CD1c-positive myeloid dendritic cell (primary cell): Measurements from ENCODE around the gene PEX14.
"Not testable (repeated sequence)": the region's sequence is repeated elsewhere in the genome, so short reads cannot be mapped to it uniquely, and the experiment has no call there.

Source experiments
- DNase-seq: peaks from one replicate; pipeline ENCODE4 v3.0.0-alpha.2; 2016; ENCODE audit errors: extremely low spot score

The PEX14 gene

GRCh38 chr1:10450156-10450814 lies 24.5 kb upstream of the PEX14 start:
- DNase-seq: no peak

- DNase-seq: no peak
Measured at GRCh38 chr1:10450836-10451235, 23.9 kb upstream of the PEX14 start.

GRCh38 chr1:10451287-10451686 lies 23.5 kb upstream of the PEX14 start:
- no peak for DNase-seq

- no peak for DNase-seq
Measured at GRCh38 chr1:10456048-10456447, 18.7 kb upstream of the PEX14 start.

- no peak for DNase-seq
Measured at GRCh38 chr1:10456661-10457060, 18.1 kb upstream of the PEX14 start.

GRCh38 chr1:10457462-10457861 lies 17.3 kb upstream of the PEX14 start:
- not testable (repeated sequence) for DNase-seq

GRCh38 chr1:10457875-10458274 lies 16.9 kb upstream of the PEX14 start:
- DNase-seq: no peak

- DNase-seq: no peak
Measured at GRCh38 chr1:10459184-10459583, 15.6 kb upstream of the PEX14 start.

GRCh38 chr1:10467078-10467477 lies 7.7 kb upstream of the PEX14 start:
- no peak for DNase-seq

- no peak for DNase-seq
Measured at GRCh38 chr1:10470043-10470442, 4.7 kb upstream of the PEX14 start.

- DNase-seq: no peak
Measured at GRCh38 chr1:10471411-10472219, 3.1 kb upstream of the PEX14 start.

- DNase-seq: peak; percentile 97
Measured at GRCh38 chr1:10472220-10473144, 2.3 kb upstream of the PEX14 start, which contains the start of gene DFFA. Gene DFFA, minus strand, starts transcription at chr1:10472529. Its CDS starts 71 bp downstream, at chr1:10472458.

GRCh38 chr1:10473145-10473765 lies 1.5 kb upstream of the PEX14 start:
- no peak for DNase-seq

- DNase-seq: not testable (repeated sequence)
Measured at GRCh38 chr1:10474309-10474612, 489 bp upstream of the PEX14 start.

- DNase-seq: no peak
Measured at GRCh38 chr1:10475510-10475909, 760 bp downstream of the PEX14 start.

GRCh38 chr1:10479296-10479695 lies 4.5 kb downstream of the PEX14 start:
- no peak for DNase-seq

GRCh38 chr1:10480614-10481013 lies 5.9 kb downstream of the PEX14 start:
- DNase-seq: no peak

- DNase-seq: peak; percentile 81
Measured at GRCh38 chr1:10484521-10484920, 9.8 kb downstream of the PEX14 start.

- no peak for DNase-seq
Measured at GRCh38 chr1:10489291-10490055, 14.7 kb downstream of the PEX14 start.

GRCh38 chr1:10490286-10490970 lies 15.7 kb downstream of the PEX14 start:
- DNase-seq: no peak

- DNase-seq: no peak
Measured at GRCh38 chr1:10494418-10494753, 19.6 kb downstream of the PEX14 start.
